Loucy (cell line): ENCODE data around the gene HSF2.

Experiments used
- H2AFZ ChIP-seq: fragments of 200-600 bp; sonication (generic); 2 replicates; pipeline ENCODE4 v1.6.0; 2016; ENCODE audit warnings: antibody characterized with exemption, mild to moderate bottlenecking, low read length, moderate library complexity
- H3F3A ChIP-seq: fragments of 200-600 bp; 2 replicates; pipeline ENCODE4 v1.6.0; 2016; ENCODE audit warnings: antibody characterized with exemption, low read depth, mild to moderate bottlenecking
- H3K27me3 ChIP-seq: fragments of 200-600 bp; sonication (generic); 2 replicates; pipeline ENCODE4 v1.6.1; 2014; ENCODE audit warnings: low read length, mild to moderate bottlenecking; ENCODE audit not compliant: insufficient read depth, poor library complexity, severe bottlenecking
- H3K36me3 ChIP-seq: fragments of 200-600 bp; sonication (generic); 2 replicates; pipeline ENCODE4 v1.6.1; 2016; ENCODE audit warnings: low read length; ENCODE audit not compliant: insufficient read depth
- H3K4me1 ChIP-seq: fragments of 200-600 bp; sonication (generic); 2 replicates; pipeline ENCODE4 v1.5.1; 2014; ENCODE audit warnings: low read length, mild to moderate bottlenecking; ENCODE audit not compliant: insufficient read depth, poor library complexity, severe bottlenecking
- H3K4me2 ChIP-seq: fragments of 200-600 bp; sonication (generic); 2 replicates; pipeline ENCODE4 v1.6.0; 2014; ENCODE audit warnings: antibody characterized with exemption, low read length, low read depth, mild to moderate bottlenecking; ENCODE audit not compliant: poor library complexity, severe bottlenecking
- H3K4me3 ChIP-seq: fragments of 200-600 bp; sonication (generic); 2 replicates; pipeline ENCODE4 v1.5.1; 2014; ENCODE audit warnings: low read length, mild to moderate bottlenecking, mixed read lengths; ENCODE audit not compliant: poor library complexity, severe bottlenecking
- H3K79me2 ChIP-seq: fragments of 200-600 bp; sonication (generic); 2 replicates; pipeline ENCODE4 v1.6.1; 2014; ENCODE audit warnings: low read length; ENCODE audit not compliant: insufficient read depth
- H3K9ac ChIP-seq: fragments of 200-600 bp; sonication (generic); 2 replicates; pipeline ENCODE4 v1.6.0; 2014; ENCODE audit warnings: mild to moderate bottlenecking, low read depth, low read length, moderate library complexity; ENCODE audit not compliant: poor library complexity, severe bottlenecking
- H3K9me2 ChIP-seq: fragments of 200-600 bp; sonication (generic); replicated peaks from 2 replicates; pipeline ENCODE4 v1.6.1; 2016; ENCODE audit warnings: low read depth, low read length, mixed read lengths
- H3K9me3 ChIP-seq: fragments of 200-600 bp; sonication (generic); 2 replicates; pipeline ENCODE4 v1.6.1; 2014; ENCODE audit warnings: mild to moderate bottlenecking, antibody characterized with exemption, low read length, low read depth; ENCODE audit not compliant: insufficient read depth
- H4K20me1 ChIP-seq: fragments of 200-600 bp; sonication (generic); 2 replicates; pipeline ENCODE4 v1.6.0; 2014; ENCODE audit warnings: antibody characterized with exemption, low read length, mild to moderate bottlenecking; ENCODE audit not compliant: insufficient read depth, poor library complexity, severe bottlenecking
- EZH2phosphoT487 ChIP-seq: fragments of 200-600 bp; IDR thresholded peaks from 2 replicates; pipeline ENCODE4 v1.6.1; 2018; ENCODE audit warnings: antibody characterized with exemption, mild to moderate bottlenecking, moderate library complexity, borderline replicate concordance
- TF ChIP-seq, protein P1 (sequence below): fragments of 200-600 bp; sonication (generic); conservative IDR thresholded peaks from 2 replicates; pipeline ENCODE4 v1.5.1; 2014; ENCODE audit warnings: mild to moderate bottlenecking, antibody characterized with exemption, low read length

The HSF2 gene

DNA sequence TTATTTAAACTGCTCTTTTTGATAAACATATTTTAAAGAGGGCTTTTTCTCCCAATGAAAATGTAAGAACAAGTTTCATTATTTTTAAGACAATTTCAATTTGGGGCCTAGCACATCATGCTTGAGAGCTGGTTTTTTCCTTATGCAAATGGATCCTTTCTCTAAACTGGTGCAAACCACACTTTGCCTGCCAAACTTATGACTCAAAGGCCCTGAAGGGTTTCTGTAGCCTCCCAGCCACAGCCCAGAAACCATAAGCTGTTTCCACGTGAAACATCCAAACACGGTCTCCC lies 451 bp upstream of the HSF2 start:
- peaks cover 41% of the 10 kb centered on the region for H3K4me1 ChIP-seq
- H3K27me3 ChIP-seq: no peaks in the 10 kb centered on the region
- no peaks in the 10 kb centered on the region for H3K36me3 ChIP-seq
- H3K9me3 ChIP-seq: no peaks in the 10 kb centered on the region
- peaks cover 45% of the 10 kb centered on the region for H3K79me2 ChIP-seq
- peak overlapping the region; percentile 72 for H3K4me2 ChIP-seq
- no peaks in the 10 kb centered on the region; the same call in 1 of the 2 replicates for H3K9me2 ChIP-seq
- peak overlapping the region; percentile 40 for H3K9ac ChIP-seq
- peak overlapping the region; percentile 66 for H3K4me3 ChIP-seq
- H3F3A ChIP-seq: no peaks in the 10 kb centered on the region
- H2AFZ ChIP-seq: peak overlapping the region; percentile 68; the same call in 1 of the 2 replicates
- TF ChIP-seq, protein P1, sequence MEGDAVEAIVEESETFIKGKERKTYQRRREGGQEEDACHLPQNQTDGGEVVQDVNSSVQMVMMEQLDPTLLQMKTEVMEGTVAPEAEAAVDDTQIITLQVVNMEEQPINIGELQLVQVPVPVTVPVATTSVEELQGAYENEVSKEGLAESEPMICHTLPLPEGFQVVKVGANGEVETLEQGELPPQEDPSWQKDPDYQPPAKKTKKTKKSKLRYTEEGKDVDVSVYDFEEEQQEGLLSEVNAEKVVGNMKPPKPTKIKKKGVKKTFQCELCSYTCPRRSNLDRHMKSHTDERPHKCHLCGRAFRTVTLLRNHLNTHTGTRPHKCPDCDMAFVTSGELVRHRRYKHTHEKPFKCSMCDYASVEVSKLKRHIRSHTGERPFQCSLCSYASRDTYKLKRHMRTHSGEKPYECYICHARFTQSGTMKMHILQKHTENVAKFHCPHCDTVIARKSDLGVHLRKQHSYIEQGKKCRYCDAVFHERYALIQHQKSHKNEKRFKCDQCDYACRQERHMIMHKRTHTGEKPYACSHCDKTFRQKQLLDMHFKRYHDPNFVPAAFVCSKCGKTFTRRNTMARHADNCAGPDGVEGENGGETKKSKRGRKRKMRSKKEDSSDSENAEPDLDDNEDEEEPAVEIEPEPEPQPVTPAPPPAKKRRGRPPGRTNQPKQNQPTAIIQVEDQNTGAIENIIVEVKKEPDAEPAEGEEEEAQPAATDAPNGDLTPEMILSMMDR: no peak
- TF ChIP-seq EZH2phosphoT487: no peak
- H4K20me1 ChIP-seq: peaks cover 43% of the 10 kb centered on the region

DNA sequence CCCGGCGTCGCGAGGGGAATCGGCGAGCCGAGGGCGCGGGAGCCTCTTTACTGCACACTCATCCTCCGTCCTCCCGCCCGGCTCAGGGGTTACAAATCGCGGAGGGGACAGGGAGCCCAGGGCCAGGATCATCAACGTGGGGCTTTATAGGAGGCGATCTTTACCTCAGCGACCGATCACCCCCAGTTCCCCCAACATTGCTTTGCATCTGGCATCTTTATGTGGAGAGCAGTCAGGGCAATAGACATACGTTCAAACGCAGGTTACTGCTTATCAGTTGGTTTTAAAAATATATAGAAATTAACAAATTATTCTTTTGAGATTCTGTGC lies 634 bp downstream of the HSF2 start:
- Histone ChIP-seq H3K36me3 (no peaks in the 10 kb centered on the region), H3K9me2 (no peaks in the 10 kb centered on the region; the same call in 1 of the 2 replicates), H4K20me1 (peaks cover 54% of the 10 kb centered on the region), H3K27me3 (no peaks in the 10 kb centered on the region), H3K9me3 (no peaks in the 10 kb centered on the region), H3K4me3 (peak overlapping the region; percentile 98), H3K9ac (peak overlapping the region; percentile 94), H3F3A (no peaks in the 10 kb centered on the region), H3K4me2 (peak overlapping the region; percentile 80), H3K79me2 (peaks cover 56% of the 10 kb centered on the region), H3K4me1 (peaks cover 50% of the 10 kb centered on the region), H2AFZ (peak overlapping the region; percentile 98)
- TF ChIP-seq, protein P1: no peak
- TF ChIP-seq EZH2phosphoT487: no peak

DNA sequence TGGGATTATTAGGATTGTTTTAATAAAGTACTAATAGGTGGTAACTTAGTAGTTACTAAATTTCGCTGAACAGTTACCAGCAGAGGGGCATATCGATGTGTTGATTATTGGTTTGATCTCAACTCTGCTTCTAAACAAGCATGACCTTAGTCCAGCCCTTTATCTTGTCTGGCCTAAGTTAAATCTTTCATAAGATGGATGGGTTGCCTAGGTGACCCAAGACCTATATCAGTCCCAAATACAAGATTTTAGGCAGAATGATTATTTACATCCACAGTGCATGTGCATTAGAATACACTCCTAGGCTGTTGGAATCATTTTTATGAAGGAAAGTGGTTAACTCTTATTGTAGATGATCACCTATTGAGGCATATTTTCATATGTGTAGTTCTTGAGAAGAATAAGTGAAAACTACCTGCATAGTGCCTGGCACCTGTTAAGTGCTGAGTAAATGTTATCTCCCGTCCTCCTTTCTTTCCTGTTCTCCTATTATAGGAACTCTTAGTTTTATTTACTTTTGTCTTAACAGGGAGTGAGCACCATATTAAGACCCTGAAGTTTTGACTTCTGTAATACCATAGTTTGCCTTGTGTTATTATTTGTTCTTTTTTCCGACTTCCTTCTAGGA lies 1.1 kb downstream of the HSF2 start:
- Histone ChIP-seq H3K9me3 (no peaks in the 10 kb centered on the region), H3K9ac (peak overlapping the region; percentile 94), H3K9me2 (no peaks in the 10 kb centered on the region; the same call in 1 of the 2 replicates)

More for the DNA sequence above, 1.1 kb downstream of the HSF2 start:
- H3K4me2 ChIP-seq: peak overlapping the region; percentile 80
- H2AFZ ChIP-seq: no peak overlapping the region
- no peaks in the 10 kb centered on the region for H3F3A ChIP-seq
- H3K36me3 ChIP-seq: no peaks in the 10 kb centered on the region
- TF ChIP-seq, protein P1: no peak
- no peak for TF ChIP-seq EZH2phosphoT487
- peaks cover 55% of the 10 kb centered on the region for H3K4me1 ChIP-seq
- H3K79me2 ChIP-seq: peaks cover 61% of the 10 kb centered on the region
- no peaks in the 10 kb centered on the region for H3K27me3 ChIP-seq
- peaks cover 59% of the 10 kb centered on the region for H4K20me1 ChIP-seq
- H3K4me3 ChIP-seq: peak overlapping the region; percentile 98
